Fibroblast of villous mesenchyme (primary cell): ENCODE measurements around the gene FGF14. TPM values are rescaled to one million over a fixed set of nuclear protein-coding genes. Genes with fewer than 3 reads are reported as not detected.

Experiments
- DNase-seq: peaks from one replicate; pipeline ENCODE4 v3.0.0-alpha.2; 2010; ENCODE audit warnings: low read depth
- H3K4me3 ChIP-seq: 2 replicates; pipeline ENCODE4 v1.5.1; 2011; ENCODE audit warnings: low read depth, mild to moderate bottlenecking, low read length
- total RNA-seq: library from RNA; depleted of rRNA; stranded (reverse); fragments of >200 nt; gene quantifications from 2 replicates; pipeline ENCODE4 v1.2.3, GENCODE V29; 2012
- TF ChIP-seq, protein P1 (sequence below): IDR thresholded peaks from 2 replicates; pipeline ENCODE4 v1.5.1; 2012; ENCODE audit warnings: low read depth, mild to moderate bottlenecking, low read length; ENCODE audit not compliant: insufficient read depth

The FGF14 gene
- total RNA-seq, 1 donor: under 0.01 TPM

DNA sequence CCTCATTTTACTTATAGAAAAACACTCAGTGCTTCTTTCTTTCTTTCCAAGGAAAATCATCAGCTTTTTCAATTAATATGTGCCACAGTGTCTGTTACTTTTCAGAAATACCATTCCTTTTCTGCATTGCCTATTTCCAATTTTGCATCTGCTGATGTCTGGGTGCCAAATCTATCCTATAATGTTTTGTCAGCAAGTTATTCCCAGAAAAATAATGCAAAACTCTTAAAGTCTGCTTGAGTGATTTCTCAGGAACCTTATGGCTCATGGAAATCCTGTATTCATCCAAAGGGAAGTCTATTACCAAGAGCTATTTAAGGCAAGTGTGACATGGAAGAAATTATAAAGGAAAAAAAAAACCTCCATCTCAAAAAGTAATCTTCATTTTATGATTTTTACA is 224.4 kb downstream of the FGF14 start:
- no peak overlapping the region for H3K4me3 ChIP-seq
- DNase-seq: no peak
- TF ChIP-seq, protein P1, sequence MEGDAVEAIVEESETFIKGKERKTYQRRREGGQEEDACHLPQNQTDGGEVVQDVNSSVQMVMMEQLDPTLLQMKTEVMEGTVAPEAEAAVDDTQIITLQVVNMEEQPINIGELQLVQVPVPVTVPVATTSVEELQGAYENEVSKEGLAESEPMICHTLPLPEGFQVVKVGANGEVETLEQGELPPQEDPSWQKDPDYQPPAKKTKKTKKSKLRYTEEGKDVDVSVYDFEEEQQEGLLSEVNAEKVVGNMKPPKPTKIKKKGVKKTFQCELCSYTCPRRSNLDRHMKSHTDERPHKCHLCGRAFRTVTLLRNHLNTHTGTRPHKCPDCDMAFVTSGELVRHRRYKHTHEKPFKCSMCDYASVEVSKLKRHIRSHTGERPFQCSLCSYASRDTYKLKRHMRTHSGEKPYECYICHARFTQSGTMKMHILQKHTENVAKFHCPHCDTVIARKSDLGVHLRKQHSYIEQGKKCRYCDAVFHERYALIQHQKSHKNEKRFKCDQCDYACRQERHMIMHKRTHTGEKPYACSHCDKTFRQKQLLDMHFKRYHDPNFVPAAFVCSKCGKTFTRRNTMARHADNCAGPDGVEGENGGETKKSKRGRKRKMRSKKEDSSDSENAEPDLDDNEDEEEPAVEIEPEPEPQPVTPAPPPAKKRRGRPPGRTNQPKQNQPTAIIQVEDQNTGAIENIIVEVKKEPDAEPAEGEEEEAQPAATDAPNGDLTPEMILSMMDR: no peak

DNA sequence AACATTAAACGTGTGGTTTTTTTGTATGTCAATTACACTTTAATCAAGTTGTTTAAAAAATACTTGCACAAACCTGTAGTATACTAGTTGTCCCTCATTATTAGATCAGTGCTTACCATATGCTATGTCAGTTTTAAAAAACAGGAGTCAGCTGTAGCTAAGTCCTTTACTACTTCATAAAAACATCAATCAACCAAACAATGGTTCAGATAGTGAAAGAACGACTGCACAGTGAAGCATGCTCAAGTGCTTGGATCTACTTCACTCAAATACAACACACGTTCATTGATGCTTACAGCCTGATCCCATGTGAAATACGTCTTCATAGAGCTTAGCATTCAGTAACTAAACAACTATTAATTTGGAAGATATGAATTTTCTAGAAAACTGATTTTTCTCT is 225.0 kb downstream of the FGF14 start:
- TF ChIP-seq, protein P1: no peak
- no peak overlapping the region for H3K4me3 ChIP-seq
- DNase-seq: no peak

DNA sequence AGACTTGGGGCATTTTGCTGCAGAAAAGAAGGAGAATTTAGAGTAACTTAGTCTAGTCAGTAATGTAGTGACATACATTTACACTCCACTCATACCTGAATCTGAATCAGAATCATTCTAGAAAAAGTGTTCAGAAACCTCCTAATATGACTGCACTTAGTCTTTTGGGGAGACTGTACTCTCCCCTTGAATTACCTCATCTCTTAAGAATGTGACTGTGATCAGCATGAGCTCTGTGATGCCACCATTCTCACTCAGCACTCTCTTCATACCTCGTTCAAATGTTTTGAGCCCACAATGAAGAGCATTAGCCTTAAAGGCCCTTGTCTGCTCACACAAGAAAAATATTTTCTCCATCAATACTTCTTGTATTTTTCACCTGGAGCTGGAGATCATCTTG is 229.4 kb downstream of the FGF14 start:
- TF ChIP-seq, protein P1: no peak
- H3K4me3 ChIP-seq: no peak overlapping the region

DNA sequence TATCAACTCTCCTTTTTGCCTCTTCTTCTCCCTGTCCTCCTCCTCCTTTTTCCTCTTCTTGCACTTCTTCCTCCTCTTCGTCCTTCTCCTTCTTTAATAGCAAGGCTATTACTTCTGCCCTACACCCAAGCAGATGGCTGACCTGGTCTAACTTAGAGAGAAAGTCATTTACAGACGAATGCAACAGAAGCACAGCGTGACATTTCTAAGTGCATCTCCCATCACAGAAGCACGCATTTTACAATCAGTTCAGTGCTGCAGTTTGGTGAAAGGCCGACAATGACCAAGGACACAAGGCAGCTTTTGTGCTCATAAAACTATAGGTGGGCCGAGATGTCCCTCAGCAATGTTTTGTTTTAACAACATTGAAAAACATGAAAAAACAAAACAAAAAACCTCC is 231.5 kb downstream of the FGF14 start:
- no peak for DNase-seq
- no peak overlapping the region for H3K4me3 ChIP-seq
- TF ChIP-seq, protein P1: no peak

More for the DNA sequence above, 229.4 kb downstream of the FGF14 start:
- no peak for DNase-seq

DNA sequence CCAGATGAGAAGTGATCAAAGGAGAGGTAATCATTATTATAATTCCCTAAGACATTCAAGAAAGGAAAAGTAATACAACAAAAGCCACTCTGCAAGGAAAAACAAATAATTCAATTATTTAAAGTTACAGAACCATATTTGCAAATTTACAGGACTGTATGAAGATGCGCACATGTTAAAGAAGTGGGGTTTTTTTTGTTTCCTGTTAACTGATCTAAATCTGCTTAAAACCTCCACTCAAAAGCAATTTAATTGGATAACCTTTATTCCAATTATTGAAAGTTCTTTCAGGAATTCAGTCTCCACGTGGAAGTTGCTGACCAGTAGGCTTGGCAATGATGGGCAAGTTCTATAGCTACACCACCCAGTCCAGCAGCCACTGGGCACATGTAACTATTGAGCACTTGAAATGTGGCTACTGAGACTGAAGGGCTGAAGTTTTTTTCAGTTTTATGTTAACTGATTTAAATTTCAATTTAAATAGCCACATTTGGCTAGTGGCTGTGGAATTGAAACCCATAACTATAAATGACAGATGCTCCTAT is 232.3 kb downstream of the FGF14 start:
- no peak for DNase-seq
- TF ChIP-seq, protein P1: no peak
- no peak overlapping the region for H3K4me3 ChIP-seq

DNA sequence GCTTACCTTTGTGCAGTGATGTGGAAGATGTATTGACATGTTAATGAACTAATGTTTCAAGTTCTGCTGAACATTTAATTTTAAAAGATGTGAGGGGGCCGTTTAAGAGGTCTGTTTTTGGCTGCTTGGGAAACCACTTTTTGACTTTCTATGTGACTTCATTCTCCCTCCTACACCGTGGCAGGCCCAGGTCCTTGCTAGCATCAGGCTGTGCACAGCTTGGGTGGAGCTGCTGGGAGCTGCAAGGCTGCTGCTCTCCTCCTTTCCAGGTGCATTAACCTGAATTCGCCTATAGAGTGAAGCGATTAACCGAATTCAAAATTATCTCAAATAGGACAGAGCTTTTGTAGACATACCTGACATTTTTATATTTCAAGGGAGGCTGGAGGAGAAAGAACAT is 249.1 kb downstream of the FGF14 start:
- H3K4me3 ChIP-seq: no peak overlapping the region
- TF ChIP-seq, protein P1: no peak
- no peak for DNase-seq

DNA sequence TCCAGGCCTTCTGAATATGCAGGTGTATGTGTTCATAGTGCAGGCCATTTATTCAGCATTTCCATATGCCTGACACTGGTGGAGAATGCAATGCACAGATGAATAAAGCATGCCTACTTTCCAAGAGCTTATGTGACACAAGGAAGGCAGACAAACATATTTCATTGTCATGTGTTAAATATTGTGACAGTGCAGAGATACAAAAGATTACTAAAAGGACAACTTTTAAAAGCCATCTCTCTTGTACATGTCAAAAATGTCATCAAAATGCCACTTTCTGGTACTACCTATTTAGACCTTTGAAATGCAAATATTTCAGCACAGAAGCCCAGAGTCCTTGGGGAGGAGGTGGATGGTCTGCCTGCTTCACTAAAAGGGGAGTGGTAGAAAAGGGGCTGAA is 254.5 kb downstream of the FGF14 start:
- DNase-seq: no peak
- TF ChIP-seq, protein P1: no peak
- no peak overlapping the region for H3K4me3 ChIP-seq
